ENCODE results near the gene IFT88. TPM values are rescaled to one million over a fixed set of nuclear protein-coding genes. Genes with fewer than 3 reads are reported as not detected.

IFT88 gene
- polyA plus RNA-seq, 1 donor from 2014 or later = 32.7 TPM

DNA sequence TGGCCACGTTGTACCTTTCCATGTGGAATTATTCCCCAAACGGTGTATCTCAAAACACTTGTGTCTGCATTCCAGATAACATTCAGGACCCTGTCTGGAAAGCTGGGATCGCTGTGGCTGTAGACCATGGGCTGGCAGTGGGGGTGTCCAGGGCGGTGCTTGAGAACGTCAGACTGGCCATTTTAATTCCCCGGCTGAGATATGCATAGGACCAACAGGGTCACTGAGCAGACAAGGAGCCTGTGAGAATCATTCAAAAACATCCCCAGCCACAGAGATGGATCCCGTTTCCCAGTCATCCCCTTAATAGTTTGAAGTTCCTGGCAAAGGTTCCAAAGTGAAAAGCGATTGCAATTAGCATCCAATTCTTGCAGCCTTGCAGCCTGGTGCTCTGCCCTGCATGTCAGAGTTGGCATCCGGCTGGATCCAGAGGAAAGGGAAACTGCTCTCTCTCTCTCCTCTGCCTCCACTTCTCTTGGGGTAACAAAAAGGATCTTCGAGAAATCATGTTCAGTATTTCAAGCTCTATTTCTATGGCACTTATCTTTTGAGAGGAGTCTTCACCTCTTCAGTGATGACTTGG, 41.6 kb downstream of the IFT88 start:
- TF ChIP-seq EZH2 (IDR thresholded peaks at IDR 0.05; ENCODE audit: borderline replicate concordance, insufficient read depth, low read length, poor library complexity, severe bottlenecking) (no peak), TAF1 (IDR thresholded peaks at IDR 0.05; ENCODE audit: low read depth) (no peak), EP300 (conservative IDR thresholded peaks at IDR 0.05; ENCODE audit: poor library complexity, severe bottlenecking) (no peak), MXI1 (conservative IDR thresholded peaks at IDR 0.05; ENCODE audit: poor library complexity, severe bottlenecking) (no peak), POLR2AphosphoS5 (IDR thresholded peaks at IDR 0.05) (no peak), SMC3 (conservative IDR thresholded peaks at IDR 0.05; ENCODE audit: poor library complexity) (no peak), RAD21 (conservative IDR thresholded peaks at IDR 0.05) (no peak)
- TF ChIP-seq, protein P1, sequence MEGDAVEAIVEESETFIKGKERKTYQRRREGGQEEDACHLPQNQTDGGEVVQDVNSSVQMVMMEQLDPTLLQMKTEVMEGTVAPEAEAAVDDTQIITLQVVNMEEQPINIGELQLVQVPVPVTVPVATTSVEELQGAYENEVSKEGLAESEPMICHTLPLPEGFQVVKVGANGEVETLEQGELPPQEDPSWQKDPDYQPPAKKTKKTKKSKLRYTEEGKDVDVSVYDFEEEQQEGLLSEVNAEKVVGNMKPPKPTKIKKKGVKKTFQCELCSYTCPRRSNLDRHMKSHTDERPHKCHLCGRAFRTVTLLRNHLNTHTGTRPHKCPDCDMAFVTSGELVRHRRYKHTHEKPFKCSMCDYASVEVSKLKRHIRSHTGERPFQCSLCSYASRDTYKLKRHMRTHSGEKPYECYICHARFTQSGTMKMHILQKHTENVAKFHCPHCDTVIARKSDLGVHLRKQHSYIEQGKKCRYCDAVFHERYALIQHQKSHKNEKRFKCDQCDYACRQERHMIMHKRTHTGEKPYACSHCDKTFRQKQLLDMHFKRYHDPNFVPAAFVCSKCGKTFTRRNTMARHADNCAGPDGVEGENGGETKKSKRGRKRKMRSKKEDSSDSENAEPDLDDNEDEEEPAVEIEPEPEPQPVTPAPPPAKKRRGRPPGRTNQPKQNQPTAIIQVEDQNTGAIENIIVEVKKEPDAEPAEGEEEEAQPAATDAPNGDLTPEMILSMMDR (IDR thresholded peaks at IDR 0.05; ENCODE audit: poor library complexity, severe bottlenecking) = no peak
- TF ChIP-seq, protein P2, sequence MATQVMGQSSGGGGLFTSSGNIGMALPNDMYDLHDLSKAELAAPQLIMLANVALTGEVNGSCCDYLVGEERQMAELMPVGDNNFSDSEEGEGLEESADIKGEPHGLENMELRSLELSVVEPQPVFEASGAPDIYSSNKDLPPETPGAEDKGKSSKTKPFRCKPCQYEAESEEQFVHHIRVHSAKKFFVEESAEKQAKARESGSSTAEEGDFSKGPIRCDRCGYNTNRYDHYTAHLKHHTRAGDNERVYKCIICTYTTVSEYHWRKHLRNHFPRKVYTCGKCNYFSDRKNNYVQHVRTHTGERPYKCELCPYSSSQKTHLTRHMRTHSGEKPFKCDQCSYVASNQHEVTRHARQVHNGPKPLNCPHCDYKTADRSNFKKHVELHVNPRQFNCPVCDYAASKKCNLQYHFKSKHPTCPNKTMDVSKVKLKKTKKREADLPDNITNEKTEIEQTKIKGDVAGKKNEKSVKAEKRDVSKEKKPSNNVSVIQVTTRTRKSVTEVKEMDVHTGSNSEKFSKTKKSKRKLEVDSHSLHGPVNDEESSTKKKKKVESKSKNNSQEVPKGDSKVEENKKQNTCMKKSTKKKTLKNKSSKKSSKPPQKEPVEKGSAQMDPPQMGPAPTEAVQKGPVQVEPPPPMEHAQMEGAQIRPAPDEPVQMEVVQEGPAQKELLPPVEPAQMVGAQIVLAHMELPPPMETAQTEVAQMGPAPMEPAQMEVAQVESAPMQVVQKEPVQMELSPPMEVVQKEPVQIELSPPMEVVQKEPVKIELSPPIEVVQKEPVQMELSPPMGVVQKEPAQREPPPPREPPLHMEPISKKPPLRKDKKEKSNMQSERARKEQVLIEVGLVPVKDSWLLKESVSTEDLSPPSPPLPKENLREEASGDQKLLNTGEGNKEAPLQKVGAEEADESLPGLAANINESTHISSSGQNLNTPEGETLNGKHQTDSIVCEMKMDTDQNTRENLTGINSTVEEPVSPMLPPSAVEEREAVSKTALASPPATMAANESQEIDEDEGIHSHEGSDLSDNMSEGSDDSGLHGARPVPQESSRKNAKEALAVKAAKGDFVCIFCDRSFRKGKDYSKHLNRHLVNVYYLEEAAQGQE (IDR thresholded peaks at IDR 0.05; ENCODE audit: borderline replicate concordance) = no peak
- Histone ChIP-seq H3K4me2 (ENCODE audit: low read length) (no peak overlapping the region), H3K9ac (ENCODE audit: low read length) (no peak overlapping the region), H3K79me2 (replicated peaks; ENCODE audit: insufficient read depth, low read length) (no peaks in the 10 kb centered on the region), H3K27ac (ENCODE audit: low read length) (no peak overlapping the region), H3K36me3 (ENCODE audit: insufficient read depth, low read length) (no peaks in the 10 kb centered on the region), H3K9me3 (ENCODE audit: low read length) (no peaks in the 10 kb centered on the region), H3F3A (ENCODE audit: insufficient read depth, low read length, poor library complexity, severe bottlenecking) (no peaks in the 10 kb centered on the region), H3K4me3 (ENCODE audit: low read length) (no peak overlapping the region), H2AFZ (ENCODE audit: low read depth, low read length) (no peak overlapping the region), H3K9me2 (ENCODE audit: insufficient read depth, low read length) (no peaks in the 10 kb centered on the region), H4K20me1 (ENCODE audit: insufficient read depth) (no peaks in the 10 kb centered on the region), H3K27me3 (ENCODE audit: insufficient read depth, low read depth, low read length) (no peaks in the 10 kb centered on the region)

DNA sequence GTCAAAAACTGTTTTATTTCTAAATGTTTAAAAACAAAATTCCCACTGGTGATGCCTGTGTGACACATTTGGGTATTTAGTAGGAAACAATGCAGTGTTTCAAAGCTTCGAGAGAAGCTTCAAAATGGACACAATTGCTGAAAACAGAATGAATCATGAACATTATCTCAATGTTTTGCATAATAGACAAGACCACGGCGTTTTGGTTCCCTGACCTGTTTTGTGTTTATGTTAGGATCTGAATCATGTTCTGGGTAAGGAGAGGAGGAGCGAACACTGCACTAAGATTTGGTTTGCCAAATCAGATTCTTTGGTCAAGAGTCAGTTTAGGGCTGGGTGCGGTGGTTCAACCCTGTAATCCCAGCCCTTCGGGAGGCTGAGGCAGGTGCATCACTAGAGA, 42.2 kb downstream of the IFT88 start:
- no peaks in the 10 kb centered on the region for H3K9me2 ChIP-seq (ENCODE audit: insufficient read depth, low read length)
- H3K79me2 ChIP-seq (replicated peaks; ENCODE audit: insufficient read depth, low read length) = no peaks in the 10 kb centered on the region
- H3K27me3 ChIP-seq (ENCODE audit: insufficient read depth, low read depth, low read length) = no peaks in the 10 kb centered on the region
- H3K4me2 ChIP-seq (ENCODE audit: low read length) = no peak overlapping the region
- H3K36me3 ChIP-seq (ENCODE audit: insufficient read depth, low read length) = no peaks in the 10 kb centered on the region
- H3K27ac ChIP-seq (ENCODE audit: low read length) = no peak overlapping the region
- no peak overlapping the region for H2AFZ ChIP-seq (ENCODE audit: low read depth, low read length)
- TF ChIP-seq EZH2 (IDR thresholded peaks at IDR 0.05; ENCODE audit: borderline replicate concordance, insufficient read depth, low read length, poor library complexity, severe bottlenecking) (no peak), SMC3 (conservative IDR thresholded peaks at IDR 0.05; ENCODE audit: poor library complexity) (no peak), EP300 (conservative IDR thresholded peaks at IDR 0.05; ENCODE audit: poor library complexity, severe bottlenecking) (no peak), MXI1 (conservative IDR thresholded peaks at IDR 0.05; ENCODE audit: poor library complexity, severe bottlenecking) (no peak), TAF1 (IDR thresholded peaks at IDR 0.05; ENCODE audit: low read depth) (no peak), POLR2AphosphoS5 (IDR thresholded peaks at IDR 0.05) (no peak), RAD21 (conservative IDR thresholded peaks at IDR 0.05) (no peak)
- TF ChIP-seq, protein P1 (IDR thresholded peaks at IDR 0.05; ENCODE audit: poor library complexity, severe bottlenecking) = no peak
- TF ChIP-seq, protein P2 (IDR thresholded peaks at IDR 0.05; ENCODE audit: borderline replicate concordance) = no peak
- no peaks in the 10 kb centered on the region for H3K9me3 ChIP-seq (ENCODE audit: low read length)
- H4K20me1 ChIP-seq (ENCODE audit: insufficient read depth) = no peaks in the 10 kb centered on the region
- no peak overlapping the region for H3K9ac ChIP-seq (ENCODE audit: low read length)
- H3K4me3 ChIP-seq (ENCODE audit: low read length) = no peak overlapping the region
- no peaks in the 10 kb centered on the region for H3F3A ChIP-seq (ENCODE audit: insufficient read depth, low read length, poor library complexity, severe bottlenecking)
